Ascending aorta (tissue), 2 donors: ENCODE data around the gene FGFR3. TPM values are rescaled to one million over a fixed set of nuclear protein-coding genes. Genes with fewer than 3 reads are reported as not detected.

ENCODE experiments used
- DNase-seq, 2 donors: peaks; one replicate each; pipeline ENCODE4 v3.0.0-alpha.2; 2019; ENCODE audit warnings: low spot score in 2 of 2
- H3K27ac ChIP-seq, 2 donors: fragments of 200-600 bp; sonication (generic); one replicate each; pipeline ENCODE4 v1.5.1; 2016 to 2017; ENCODE audit warnings: mild to moderate bottlenecking in 1 of 2
- H3K27me3 ChIP-seq: fragments of 200-600 bp; sonication (generic); one replicate; pipeline ENCODE4 v1.5.1; 2017
- H3K36me3 ChIP-seq, 2 donors: fragments of 200-600 bp; sonication (generic); one replicate each; pipeline ENCODE4 v1.5.1; 2016
- H3K4me1 ChIP-seq, 2 donors: fragments of 200-600 bp; sonication (generic); one replicate each; pipeline ENCODE4 v1.5.1; 2016 to 2017; ENCODE audit warnings: mild to moderate bottlenecking in 1 of 2
- H3K4me3 ChIP-seq, 2 donors: fragments of 200-600 bp; sonication (generic); one replicate each; pipeline ENCODE4 v1.5.1; 2016 to 2017; ENCODE audit warnings: mild to moderate bottlenecking in 1 of 2
- H3K9me3 ChIP-seq, 2 donors: fragments of 200-600 bp; sonication (generic); one replicate each; pipeline ENCODE4 v1.5.1; 2016
- CTCF ChIP-seq, 3 experiments: fragments of 200-600 bp in 2 of 3; fragments of 450-650 bp in 1 of 3; sonication (generic) in 2 of 3; IDR thresholded peaks; one replicate each; pipeline ENCODE4 v1.5.1; 2016 to 2019; ENCODE audit warnings: antibody characterized with exemption in 3 of 3, mild to moderate bottlenecking in 1 of 3, moderate library complexity in 1 of 3
- intact Hi-C: fragments of 100-400 bp; cut with DNase I; formaldehyde crosslinking; loops from one replicate; pipeline ENCODE4 v1.15.1; 2023
- total RNA-seq: library from RNA; depleted of rRNA; stranded (reverse); fragments of >200 nt; gene quantifications from one replicate; pipeline ENCODE4 v1.1.0, GENCODE V29; 2016

FGFR3 gene
- total RNA-seq, 1 donor from 2014 or later: 3.7 TPM

- no peak for TF ChIP-seq CTCF (IDR thresholded peaks at IDR 0.05)
- H3K36me3 ChIP-seq: peaks cover 78 to 91% of the 10 kb centered on the region in 2 donors
- intact Hi-C loops: no loop called here
Observed at GRCh38 chr4:1837069-1837468, 44.0 kb downstream of the FGFR3 start.

GRCh38 chr4:1839282-1839681 lies 46.2 kb downstream of the FGFR3 start:
- Histone ChIP-seq H3K27ac (no peak overlapping the region), H3K4me1 (peaks cover 0 to 3% of the 10 kb centered on the region in 2 donors), H3K27me3 (no peaks in the 10 kb centered on the region), H3K9me3 (no peaks in the 10 kb centered on the region), H3K4me3 (no peak overlapping the region), H3K36me3 (peaks cover 68 to 86% of the 10 kb centered on the region in 2 donors)
- DNase-seq: no peak
- TF ChIP-seq CTCF (IDR thresholded peaks at IDR 0.05): no peak
- intact Hi-C loops: no loop called here

More at GRCh38 chr4:1837069-1837468, 44.0 kb downstream of the FGFR3 start:
- H3K4me1 ChIP-seq: peaks cover 0 to 3% of the 10 kb centered on the region in 2 donors
- no peaks in the 10 kb centered on the region for H3K9me3 ChIP-seq
- H3K4me3 ChIP-seq: no peak overlapping the region
- H3K27ac ChIP-seq: no peak overlapping the region
- H3K27me3 ChIP-seq: no peaks in the 10 kb centered on the region
- DNase-seq: no peak

- Histone ChIP-seq H3K9me3 (no peaks in the 10 kb centered on the region), H3K27ac (no peak overlapping the region), H3K27me3 (no peaks in the 10 kb centered on the region), H3K4me3 (no peak overlapping the region), H3K4me1 (peaks cover 0 to 3% of the 10 kb centered on the region in 2 donors), H3K36me3 (peaks cover 60 to 82% of the 10 kb centered on the region in 2 donors)
- no peak for TF ChIP-seq CTCF (IDR thresholded peaks at IDR 0.05)
- intact Hi-C loops: no loop called here
- no peak for DNase-seq
Observed at GRCh38 chr4:1841201-1841886, 48.3 kb downstream of the FGFR3 start.

GRCh38 chr4:1841887-1842210 lies 48.8 kb downstream of the FGFR3 start:
- intact Hi-C loops: no loop called here
- Histone ChIP-seq H3K4me3 (no peak overlapping the region), H3K27ac (no peak overlapping the region), H3K27me3 (no peaks in the 10 kb centered on the region), H3K36me3 (peaks cover 55 to 82% of the 10 kb centered on the region in 2 donors), H3K9me3 (no peaks in the 10 kb centered on the region), H3K4me1 (peaks cover 0 to 3% of the 10 kb centered on the region in 2 donors)
- no peak for TF ChIP-seq CTCF (IDR thresholded peaks at IDR 0.05)
- DNase-seq: no peak

GRCh38 chr4:1842339-1842895 lies 49.3 kb downstream of the FGFR3 start:
- intact Hi-C loops: no loop called here
- H3K9me3 ChIP-seq: no peaks in the 10 kb centered on the region
- TF ChIP-seq CTCF (IDR thresholded peaks at IDR 0.05): no peak
- H3K4me1 ChIP-seq: peaks cover 0 to 3% of the 10 kb centered on the region in 2 donors
- H3K36me3 ChIP-seq: peaks cover 51 to 82% of the 10 kb centered on the region in 2 donors
- DNase-seq: no peak
- no peak overlapping the region for H3K4me3 ChIP-seq
- H3K27ac ChIP-seq: no peak overlapping the region
- no peaks in the 10 kb centered on the region for H3K27me3 ChIP-seq
